SU-DHL-6 (cell line): ENCODE data around the gene ENKD1.

Experiments
- H2AFZ ChIP-seq: fragments of 200-600 bp; sonication (generic); 2 replicates; pipeline ENCODE4 v1.6.1; 2014; ENCODE audit warnings: low read depth, mild to moderate bottlenecking, moderate library complexity, mixed read lengths, antibody characterized with exemption, low read length; ENCODE audit not compliant: severe bottlenecking
- H3F3A ChIP-seq: fragments of 200-600 bp; shearing (Covaris generic); 2 replicates; pipeline ENCODE4 v1.6.0; 2016; ENCODE audit warnings: antibody characterized with exemption, mild to moderate bottlenecking; ENCODE audit not compliant: insufficient read depth
- H3K27ac ChIP-seq: fragments of 200-600 bp; sonication (generic); 2 replicates; pipeline ENCODE4 v1.5.1; 2016; ENCODE audit warnings: low read depth, mild to moderate bottlenecking, low read length, moderate library complexity, mixed read lengths
- H3K27me3 ChIP-seq: fragments of 200-600 bp; sonication (generic), shearing (Covaris generic); 2 replicates; pipeline ENCODE4 v1.6.0; 2014; ENCODE audit warnings: mild to moderate bottlenecking, low read length
- H3K36me3 ChIP-seq: fragments of 200-600 bp; sonication (generic); 2 replicates; pipeline ENCODE4 v1.6.1; 2014; ENCODE audit warnings: mild to moderate bottlenecking, low read length, mixed read lengths
- H3K4me2 ChIP-seq: fragments of 300-600, 200-600 bp; shearing (Covaris generic), sonication (generic); 2 replicates; pipeline ENCODE4 v1.6.0; 2014; ENCODE audit warnings: low read length, low read depth, mild to moderate bottlenecking; ENCODE audit not compliant: poor library complexity, severe bottlenecking
- H3K4me3 ChIP-seq: fragments of 200-600 bp; sonication (generic); 2 replicates; pipeline ENCODE4 v1.5.1; 2014; ENCODE audit warnings: antibody characterized with exemption, low read length, mild to moderate bottlenecking, mixed read lengths; ENCODE audit not compliant: insufficient read depth, poor library complexity, severe bottlenecking
- H3K79me2 ChIP-seq: fragments of 200-600 bp; sonication (generic); 2 replicates; pipeline ENCODE4 v1.6.1; 2014; ENCODE audit warnings: mild to moderate bottlenecking, low read length, moderate library complexity; ENCODE audit not compliant: insufficient read depth
- H3K9ac ChIP-seq: fragments of 200-600 bp; sonication (generic); 2 replicates; pipeline ENCODE4 v1.7.0; 2014; ENCODE audit warnings: mild to moderate bottlenecking, low read length
- H3K9me2 ChIP-seq: fragments of 200-600 bp; sonication (generic); replicated peaks from 2 replicates; pipeline ENCODE4 v1.6.1; 2014; ENCODE audit warnings: low read length; ENCODE audit not compliant: insufficient read depth
- H3K9me3 ChIP-seq: fragments of 200-600 bp; sonication (generic); 2 replicates; pipeline ENCODE4 v1.6.1; 2014; ENCODE audit warnings: low read length, mixed read lengths; ENCODE audit not compliant: insufficient read depth
- H4K20me1 ChIP-seq: fragments of 200-600 bp; sonication (generic); 2 replicates; pipeline ENCODE4 v1.6.1; 2014; ENCODE audit warnings: low read depth, mild to moderate bottlenecking, antibody characterized with exemption, low read length, moderate library complexity, mixed read lengths
- EZH2phosphoT487 ChIP-seq: fragments of 200-600 bp; sonication (generic), shearing (Covaris generic); conservative IDR thresholded peaks from 2 replicates; pipeline ENCODE4 v1.6.1; 2018; ENCODE audit warnings: mild to moderate bottlenecking, antibody characterized with exemption, low read length, moderate library complexity, mixed read lengths
- TF ChIP-seq, protein P1 (sequence below): fragments of 200-600 bp; sonication (generic); IDR thresholded peaks from one replicate; pipeline ENCODE4 v1.5.1; 2017; ENCODE audit warnings: antibody characterized with exemption, mild to moderate bottlenecking, low read length, moderate library complexity; ENCODE audit not compliant: insufficient read depth, poor library complexity, severe bottlenecking

The ENKD1 gene

GRCh38 chr16:67676939-67677338 lies 10.4 kb upstream of the ENKD1 start:
- no peaks in the 10 kb centered on the region for H3K79me2 ChIP-seq
- H3K27me3 ChIP-seq, result no peaks in the 10 kb centered on the region
- no peaks in the 10 kb centered on the region for H3K36me3 ChIP-seq
- no peaks in the 10 kb centered on the region for H4K20me1 ChIP-seq
- no peaks in the 10 kb centered on the region for H3F3A ChIP-seq
- H3K9ac ChIP-seq, result no peak overlapping the region
- no peak overlapping the region for H3K4me3 ChIP-seq
- no peak overlapping the region for H3K27ac ChIP-seq
- no peaks in the 10 kb centered on the region for H3K9me2 ChIP-seq
- H3K4me2 ChIP-seq, result no peak overlapping the region
- TF ChIP-seq EZH2phosphoT487, result no peak
- TF ChIP-seq, protein P1, sequence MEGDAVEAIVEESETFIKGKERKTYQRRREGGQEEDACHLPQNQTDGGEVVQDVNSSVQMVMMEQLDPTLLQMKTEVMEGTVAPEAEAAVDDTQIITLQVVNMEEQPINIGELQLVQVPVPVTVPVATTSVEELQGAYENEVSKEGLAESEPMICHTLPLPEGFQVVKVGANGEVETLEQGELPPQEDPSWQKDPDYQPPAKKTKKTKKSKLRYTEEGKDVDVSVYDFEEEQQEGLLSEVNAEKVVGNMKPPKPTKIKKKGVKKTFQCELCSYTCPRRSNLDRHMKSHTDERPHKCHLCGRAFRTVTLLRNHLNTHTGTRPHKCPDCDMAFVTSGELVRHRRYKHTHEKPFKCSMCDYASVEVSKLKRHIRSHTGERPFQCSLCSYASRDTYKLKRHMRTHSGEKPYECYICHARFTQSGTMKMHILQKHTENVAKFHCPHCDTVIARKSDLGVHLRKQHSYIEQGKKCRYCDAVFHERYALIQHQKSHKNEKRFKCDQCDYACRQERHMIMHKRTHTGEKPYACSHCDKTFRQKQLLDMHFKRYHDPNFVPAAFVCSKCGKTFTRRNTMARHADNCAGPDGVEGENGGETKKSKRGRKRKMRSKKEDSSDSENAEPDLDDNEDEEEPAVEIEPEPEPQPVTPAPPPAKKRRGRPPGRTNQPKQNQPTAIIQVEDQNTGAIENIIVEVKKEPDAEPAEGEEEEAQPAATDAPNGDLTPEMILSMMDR, result no peak
- no peaks in the 10 kb centered on the region for H3K9me3 ChIP-seq
- no peak overlapping the region for H2AFZ ChIP-seq

GRCh38 chr16:67676516-67676915 lies 10.0 kb upstream of the ENKD1 start:
- no peaks in the 10 kb centered on the region for H3K27me3 ChIP-seq
- H3K36me3 ChIP-seq, result no peaks in the 10 kb centered on the region
- no peak overlapping the region for H3K9ac ChIP-seq
- no peaks in the 10 kb centered on the region for H4K20me1 ChIP-seq
- no peak for TF ChIP-seq EZH2phosphoT487
- TF ChIP-seq, protein P1, result no peak
- H3K4me3 ChIP-seq, result no peak overlapping the region
- no peaks in the 10 kb centered on the region for H3F3A ChIP-seq
- no peaks in the 10 kb centered on the region for H3K9me2 ChIP-seq
- H3K4me2 ChIP-seq, result no peak overlapping the region
- no peaks in the 10 kb centered on the region for H3K79me2 ChIP-seq
- no peak overlapping the region for H2AFZ ChIP-seq
- no peak overlapping the region for H3K27ac ChIP-seq
- H3K9me3 ChIP-seq, result no peaks in the 10 kb centered on the region

DNA sequence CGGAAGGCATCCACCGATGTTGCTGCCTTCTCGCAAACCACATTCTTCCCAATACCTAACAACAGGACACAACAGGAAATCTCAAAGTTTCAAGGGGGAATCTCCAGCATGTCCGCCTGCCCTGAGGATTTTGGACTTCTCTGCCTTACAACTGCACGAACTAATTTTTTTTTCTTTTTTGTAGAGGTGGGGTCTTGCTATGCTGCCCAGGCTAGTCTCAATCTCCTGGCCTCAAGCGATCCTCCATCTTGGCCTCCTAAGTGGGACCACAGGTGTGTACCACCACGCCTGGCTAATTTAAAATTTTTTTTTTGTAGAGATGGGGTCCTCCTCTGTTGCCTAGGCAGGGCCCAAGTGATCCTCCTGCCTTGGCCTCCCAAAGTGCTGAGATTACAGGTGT lies 9.4 kb upstream of the ENKD1 start:
- H3K9me2 ChIP-seq, result no peaks in the 10 kb centered on the region
- no peak overlapping the region for H3K4me2 ChIP-seq
- H3K27ac ChIP-seq, result no peak overlapping the region
- H3K9ac ChIP-seq, result no peak overlapping the region
- no peaks in the 10 kb centered on the region for H3F3A ChIP-seq
- H3K9me3 ChIP-seq, result no peaks in the 10 kb centered on the region
- H3K27me3 ChIP-seq, result no peaks in the 10 kb centered on the region
- no peaks in the 10 kb centered on the region for H3K36me3 ChIP-seq
- no peaks in the 10 kb centered on the region for H4K20me1 ChIP-seq
- H3K79me2 ChIP-seq, result no peaks in the 10 kb centered on the region
- no peak overlapping the region for H3K4me3 ChIP-seq
- H2AFZ ChIP-seq, result no peak overlapping the region
- TF ChIP-seq EZH2phosphoT487, result no peak
- TF ChIP-seq, protein P1, result no peak

DNA sequence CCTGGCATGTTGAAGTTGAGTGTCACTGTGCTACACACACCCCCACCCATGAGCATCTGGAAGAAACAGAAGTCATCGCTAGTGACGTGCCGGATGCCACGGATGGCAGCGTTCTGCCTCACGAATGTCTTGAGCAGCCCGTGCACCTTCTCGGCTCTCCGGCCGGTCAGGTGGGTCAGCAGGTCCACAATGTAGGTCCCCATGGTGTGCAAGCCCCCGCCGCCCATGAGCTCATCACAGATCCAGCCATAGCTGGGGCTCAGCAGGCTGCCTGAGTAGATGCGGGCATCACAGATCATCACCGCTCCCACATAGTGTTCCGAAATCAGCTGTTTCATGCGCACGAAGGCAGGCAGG lies 9.0 kb upstream of the ENKD1 start:
- H4K20me1 ChIP-seq, result no peaks in the 10 kb centered on the region
- no peak overlapping the region for H2AFZ ChIP-seq
- no peaks in the 10 kb centered on the region for H3K79me2 ChIP-seq
- H3K27ac ChIP-seq, result no peak overlapping the region
- H3K9ac ChIP-seq, result no peak overlapping the region
- no peak overlapping the region for H3K4me2 ChIP-seq
- H3K9me2 ChIP-seq, result no peaks in the 10 kb centered on the region
- no peaks in the 10 kb centered on the region for H3K9me3 ChIP-seq
- H3K27me3 ChIP-seq, result no peaks in the 10 kb centered on the region
- no peak overlapping the region for H3K4me3 ChIP-seq
- TF ChIP-seq, protein P1, result no peak
- no peak for TF ChIP-seq EZH2phosphoT487
- no peaks in the 10 kb centered on the region for H3K36me3 ChIP-seq
- H3F3A ChIP-seq, result no peaks in the 10 kb centered on the region
